ENCODE measurements around the gene SPC24. TPM values are rescaled to one million over a fixed set of nuclear protein-coding genes. Genes with fewer than 3 reads are reported as not detected.
A peak's percentile ranks its signal among the peaks of the same experiment; 100 is the strongest.
"Not testable (repeated sequence)": the region's sequence is repeated elsewhere in the genome, so short reads cannot be mapped to it uniquely, and the experiment has no call there.

The SPC24 gene
- total RNA-seq, 2 experiments from 2014 or later: 64.1 to 70.3 TPM

DNA sequence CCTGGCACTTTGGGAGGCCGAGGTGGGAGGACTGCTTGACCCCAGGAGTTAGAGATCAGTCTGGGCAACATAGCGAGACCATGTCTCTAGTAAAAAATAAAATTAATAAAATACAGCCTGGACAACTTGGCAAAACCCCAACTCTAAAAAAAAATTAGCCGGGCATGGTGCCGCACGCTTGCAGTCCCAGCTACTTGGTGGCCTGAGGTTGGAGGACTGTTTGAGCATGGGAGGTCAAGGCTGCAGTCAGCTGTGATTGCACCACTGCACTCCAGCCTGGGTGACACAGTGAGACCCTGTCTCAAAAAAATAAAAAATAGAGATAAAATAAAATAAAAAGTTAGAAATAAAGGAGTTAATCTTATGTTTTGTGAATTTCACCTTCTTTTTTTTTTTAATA lies 15.6 kb upstream of the SPC24 start:
- H3K36me3 Mint-ChIP-seq: no peaks in the 10 kb centered on the region
- POLR2A ChIA-PET: no interaction called here
- no peak overlapping the region for H3K4me3 Mint-ChIP-seq
- intact Hi-C loops (cut with micrococcal nuclease): no loop called here
- no peak for DNase-seq
- no peaks in the 10 kb centered on the region for H3K4me1 Mint-ChIP-seq (ENCODE audit: low read depth)
- CTCF ChIA-PET: interaction anchor here (0.7 kb wide), 1 partner anchor 123 kb away, joined by 3 read pairs; no protein-coding TSS in a partner anchor
- no peak overlapping the region for H3K27ac Mint-ChIP-seq
- H3K9me3 Mint-ChIP-seq: no peaks in the 10 kb centered on the region
- no peaks in the 10 kb centered on the region for H3K27me3 Mint-ChIP-seq

DNA sequence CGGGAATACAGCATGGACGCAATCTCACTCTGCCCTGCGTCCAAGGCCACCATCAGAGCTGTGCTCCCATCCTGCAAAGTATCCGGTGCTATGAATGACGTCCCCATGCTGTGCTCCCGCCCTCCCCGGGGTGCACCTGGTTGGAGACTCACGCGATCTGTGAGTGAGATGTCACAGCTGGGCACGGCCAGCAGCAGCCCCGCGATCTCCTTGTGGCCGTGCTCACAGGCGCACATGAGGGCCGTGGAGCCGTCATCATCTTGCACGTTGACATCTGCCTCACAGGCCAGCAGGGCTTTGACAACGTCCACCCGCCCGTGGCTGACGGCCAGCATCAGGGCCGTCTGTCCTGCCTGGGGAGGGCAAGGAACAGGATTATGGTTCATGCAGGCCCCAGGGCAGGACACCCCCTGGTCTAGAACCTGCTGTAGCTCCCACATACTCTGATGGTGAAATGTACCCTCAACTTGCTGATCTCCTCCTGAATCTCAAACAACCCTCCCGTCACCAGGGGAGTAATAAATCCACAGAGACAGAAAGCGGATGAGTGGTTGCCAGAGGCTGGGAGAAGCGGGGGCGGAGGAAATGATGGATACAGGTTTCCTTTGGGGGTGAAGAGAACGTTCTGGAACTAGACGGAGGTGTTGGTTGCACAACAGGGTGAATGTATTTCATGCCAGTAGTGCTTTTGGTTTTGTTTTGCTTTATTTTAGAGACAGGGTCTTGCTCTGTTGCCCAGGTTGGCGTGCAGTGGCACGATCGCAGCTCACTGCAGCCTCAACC lies 14.5 kb upstream of the SPC24 start:
- no peak overlapping the region for H3K27ac Mint-ChIP-seq
- CTCF ChIA-PET: interaction anchor here (0.5 kb wide), 1 partner anchor 74 kb away, joined by 3 read pairs; no protein-coding TSS in a partner anchor

GRCh38 chr19:11168568-11168967 lies 13.0 kb upstream of the SPC24 start:
- intact Hi-C loops (cut with micrococcal nuclease): no loop called here
- no peak overlapping the region for H3K4me3 Mint-ChIP-seq
- no peak overlapping the region for H3K27ac Mint-ChIP-seq
- H3K4me1 Mint-ChIP-seq (ENCODE audit: low read depth): no peaks in the 10 kb centered on the region
- H3K9me3 Mint-ChIP-seq: no peaks in the 10 kb centered on the region
- no peaks in the 10 kb centered on the region for H3K36me3 Mint-ChIP-seq
- POLR2A ChIA-PET: no interaction called here
- no peak for DNase-seq
- CTCF ChIA-PET: no interaction called here
- no peaks in the 10 kb centered on the region for H3K27me3 Mint-ChIP-seq

More for the DNA sequence above, 14.5 kb upstream of the SPC24 start:
- DNase-seq: no peak
- no peaks in the 10 kb centered on the region for H3K9me3 Mint-ChIP-seq
- no peaks in the 10 kb centered on the region for H3K4me1 Mint-ChIP-seq (ENCODE audit: low read depth)
- POLR2A ChIA-PET: no interaction called here
- H3K27me3 Mint-ChIP-seq: no peaks in the 10 kb centered on the region
- H3K36me3 Mint-ChIP-seq: no peaks in the 10 kb centered on the region
- no peak overlapping the region for H3K4me3 Mint-ChIP-seq
- intact Hi-C loops (cut with micrococcal nuclease): no loop called here

- H3K36me3 Mint-ChIP-seq: no peaks in the 10 kb centered on the region
- no peak overlapping the region for H3K27ac Mint-ChIP-seq
- intact Hi-C loops (cut with micrococcal nuclease): no loop called here
- no peaks in the 10 kb centered on the region for H3K9me3 Mint-ChIP-seq
- DNase-seq: no peak
- H3K4me1 Mint-ChIP-seq (ENCODE audit: low read depth): no peaks in the 10 kb centered on the region
- no peaks in the 10 kb centered on the region for H3K27me3 Mint-ChIP-seq
- POLR2A ChIA-PET: no interaction called here
- CTCF ChIA-PET: no interaction called here
- no peak overlapping the region for H3K4me3 Mint-ChIP-seq
Measured at GRCh38 chr19:11166281-11167142, 10.9 kb upstream of the SPC24 start.

DNA sequence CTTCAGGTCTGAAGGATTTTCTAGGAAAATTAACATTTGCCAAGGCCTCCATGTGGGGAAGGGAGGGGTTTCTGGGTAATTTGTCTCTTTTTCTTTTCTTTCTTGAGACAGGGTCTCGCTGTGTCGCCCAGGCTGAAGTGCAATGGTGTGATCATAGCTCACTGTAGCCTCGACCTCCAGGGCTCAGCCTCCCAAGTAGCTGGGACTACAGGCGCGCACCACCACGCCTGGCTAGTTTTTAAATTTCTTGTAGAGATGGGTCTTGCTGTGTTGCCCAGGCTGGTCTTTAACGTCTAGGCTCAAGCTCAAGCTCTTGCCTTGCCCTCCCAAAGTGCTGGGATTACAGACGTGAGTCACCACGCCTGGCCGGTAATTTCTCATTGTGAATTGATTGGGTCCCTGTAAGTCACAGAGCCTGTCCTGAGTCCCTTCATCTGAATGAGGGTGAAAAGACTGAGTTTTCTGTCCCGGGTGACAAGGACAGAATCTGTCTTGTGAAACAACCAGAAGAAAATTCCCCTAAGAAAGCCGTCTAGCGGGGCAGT lies 10.0 kb upstream of the SPC24 start:
- CTCF ChIA-PET: no interaction called here
- POLR2A ChIA-PET: no interaction called here
- Mint-ChIP-seq H3K27me3 (no peaks in the 10 kb centered on the region), H3K36me3 (no peaks in the 10 kb centered on the region), H3K4me3 (no peak overlapping the region), H3K4me1 (ENCODE audit: low read depth) (no peaks in the 10 kb centered on the region), H3K27ac (no peak overlapping the region), H3K9me3 (no peaks in the 10 kb centered on the region)
- no peak for DNase-seq
- intact Hi-C loops (cut with micrococcal nuclease): no loop called here

DNA sequence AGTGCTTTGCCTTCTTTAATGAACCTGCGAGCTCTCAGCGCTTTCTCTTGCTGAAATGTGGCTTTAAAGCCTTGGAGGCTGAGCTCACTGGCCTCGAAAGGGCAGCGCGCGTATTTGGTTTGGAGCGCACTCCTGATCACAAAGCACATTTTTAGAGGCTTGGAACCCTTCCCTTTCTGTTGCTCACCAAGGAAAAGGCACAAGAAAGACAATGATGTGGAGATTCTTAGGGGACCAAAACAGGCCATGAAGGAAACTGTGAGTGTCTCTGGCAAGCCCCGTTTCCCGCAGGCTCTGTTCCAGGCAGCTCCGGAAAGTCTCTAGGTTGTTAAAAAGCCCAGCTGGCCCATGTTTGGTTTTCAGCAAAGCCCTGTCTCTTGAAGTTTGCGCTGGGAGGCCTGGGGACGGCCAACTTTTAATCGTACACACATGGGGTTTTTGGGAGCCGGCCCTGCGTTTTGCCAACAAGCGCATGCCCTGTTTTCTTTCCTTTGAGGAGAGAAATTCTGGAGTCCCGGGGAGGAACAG lies 9.4 kb upstream of the SPC24 start:
- no peak for DNase-seq
- no peak overlapping the region for H3K4me3 Mint-ChIP-seq
- H3K4me1 Mint-ChIP-seq (ENCODE audit: low read depth): no peaks in the 10 kb centered on the region
- peaks cover 3% of the 10 kb centered on the region for H3K9me3 Mint-ChIP-seq
- ChIA-PET POLR2A (no interaction called here), CTCF (interaction anchor here (1.0 kb wide), 1 partner anchor 38 kb away, joined by 3 read pairs; no protein-coding TSS in a partner anchor)
- intact Hi-C loops (cut with micrococcal nuclease): no loop called here
- no peak overlapping the region for H3K27ac Mint-ChIP-seq
- no peaks in the 10 kb centered on the region for H3K36me3 Mint-ChIP-seq
- H3K27me3 Mint-ChIP-seq: no peaks in the 10 kb centered on the region

DNA sequence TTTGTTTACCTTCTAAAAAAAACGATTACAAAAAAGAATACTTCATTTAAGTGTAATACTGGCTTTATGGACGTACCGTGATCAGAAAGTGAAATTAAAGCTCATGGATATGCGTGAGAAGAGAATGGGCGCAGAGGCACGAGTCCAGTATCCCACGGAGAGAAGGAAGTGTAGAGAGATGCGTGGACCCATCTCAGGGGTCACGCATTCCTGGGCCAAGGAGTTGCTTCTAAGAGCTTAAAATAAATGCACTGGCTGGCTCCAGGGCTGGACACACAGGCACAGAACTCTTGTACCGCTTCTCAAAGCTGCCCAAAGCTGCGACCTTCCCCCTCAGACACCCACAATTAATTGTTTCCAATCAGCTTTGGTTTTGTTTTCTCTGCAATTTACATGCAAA lies 8.7 kb upstream of the SPC24 start:
- no peak overlapping the region for H3K4me3 Mint-ChIP-seq
- POLR2A ChIA-PET: no interaction called here
- no peak for DNase-seq
- intact Hi-C loops (cut with micrococcal nuclease): no loop called here
- CTCF ChIA-PET: interaction anchor here (1.0 kb wide), 1 partner anchor 38 kb away, joined by 3 read pairs; no protein-coding TSS in a partner anchor
- no peaks in the 10 kb centered on the region for H3K36me3 Mint-ChIP-seq
- peaks cover 4% of the 10 kb centered on the region for H3K9me3 Mint-ChIP-seq
- no peaks in the 10 kb centered on the region for H3K4me1 Mint-ChIP-seq (ENCODE audit: low read depth)
- H3K27ac Mint-ChIP-seq: no peak overlapping the region
- H3K27me3 Mint-ChIP-seq: no peaks in the 10 kb centered on the region

GRCh38 chr19:11160440-11160768 lies 4.8 kb upstream of the SPC24 start:
- DNase-seq; H3K27me3 Mint-ChIP-seq; H3K27ac Mint-ChIP-seq; H3K4me3 Mint-ChIP-seq; H3K36me3 Mint-ChIP-seq; intact Hi-C loops (cut with micrococcal nuclease); H3K9me3 Mint-ChIP-seq; H3K4me1 Mint-ChIP-seq (ENCODE audit: low read depth): not testable (repeated sequence)
- ChIA-PET POLR2A (interaction anchor here (0.6 kb wide), 1 partner anchor 12 kb away, joined by 3 read pairs; no protein-coding TSS in a partner anchor), CTCF (interaction anchor here (1.3 kb wide), 1 partner anchor 83 kb away, joined by 4 read pairs; no protein-coding TSS in a partner anchor)

- peaks cover 4% of the 10 kb centered on the region for H3K9me3 Mint-ChIP-seq
- POLR2A ChIA-PET: interaction anchor here (0.6 kb wide), 1 partner anchor 11 kb away, joined by 3 read pairs; no protein-coding TSS in a partner anchor
- DNase-seq: no peak
- peaks cover 2% of the 10 kb centered on the region for H3K4me1 Mint-ChIP-seq (ENCODE audit: low read depth)
- intact Hi-C loops (cut with micrococcal nuclease): loop anchor here (5.0 kb wide), 2 partner anchors 37 to 68 kb away; partner anchors contain the start of gene KANK2
- H3K27me3 Mint-ChIP-seq: no peaks in the 10 kb centered on the region
- no peak overlapping the region for H3K4me3 Mint-ChIP-seq
- H3K36me3 Mint-ChIP-seq: peaks cover under 1% of the 10 kb centered on the region
- CTCF ChIA-PET: interaction anchor here (1.3 kb wide), 1 partner anchor 83 kb away, joined by 4 read pairs; no protein-coding TSS in a partner anchor
- H3K27ac Mint-ChIP-seq: no peak overlapping the region
Measured at GRCh38 chr19:11159598-11160439, 4.2 kb upstream of the SPC24 start.

- no peaks in the 10 kb centered on the region for H3K27me3 Mint-ChIP-seq
- H3K9me3 Mint-ChIP-seq: no peaks in the 10 kb centered on the region
- peak overlapping the region; percentile 81 for H3K4me3 Mint-ChIP-seq
- intact Hi-C loops (cut with micrococcal nuclease): loop anchor here (1.0 to 5.0 kb wide), 3 partner anchors 16 to 62 kb away; partner anchors contain the start of gene KANK2
- H3K4me1 Mint-ChIP-seq (ENCODE audit: low read depth): peaks cover 11% of the 10 kb centered on the region
- ChIA-PET CTCF (interaction anchor here (0.6 to 2.0 kb wide), 4 partner anchors 17 to 1480 kb away, joined by 3 to 5 read pairs (median 4); no protein-coding TSS in a partner anchor), POLR2A (interaction anchor here (0.5 to 0.9 kb wide), 3 partner anchors 199 to 1479 kb away, joined by 3 to 4 read pairs (median 4); no protein-coding TSS in a partner anchor)
- H3K36me3 Mint-ChIP-seq: peaks cover 14% of the 10 kb centered on the region
- DNase-seq: no peak
- peak overlapping the region; percentile 24 for H3K27ac Mint-ChIP-seq
Measured at GRCh38 chr19:11154683-11155047, 917 bp downstream of the SPC24 start.

DNA sequence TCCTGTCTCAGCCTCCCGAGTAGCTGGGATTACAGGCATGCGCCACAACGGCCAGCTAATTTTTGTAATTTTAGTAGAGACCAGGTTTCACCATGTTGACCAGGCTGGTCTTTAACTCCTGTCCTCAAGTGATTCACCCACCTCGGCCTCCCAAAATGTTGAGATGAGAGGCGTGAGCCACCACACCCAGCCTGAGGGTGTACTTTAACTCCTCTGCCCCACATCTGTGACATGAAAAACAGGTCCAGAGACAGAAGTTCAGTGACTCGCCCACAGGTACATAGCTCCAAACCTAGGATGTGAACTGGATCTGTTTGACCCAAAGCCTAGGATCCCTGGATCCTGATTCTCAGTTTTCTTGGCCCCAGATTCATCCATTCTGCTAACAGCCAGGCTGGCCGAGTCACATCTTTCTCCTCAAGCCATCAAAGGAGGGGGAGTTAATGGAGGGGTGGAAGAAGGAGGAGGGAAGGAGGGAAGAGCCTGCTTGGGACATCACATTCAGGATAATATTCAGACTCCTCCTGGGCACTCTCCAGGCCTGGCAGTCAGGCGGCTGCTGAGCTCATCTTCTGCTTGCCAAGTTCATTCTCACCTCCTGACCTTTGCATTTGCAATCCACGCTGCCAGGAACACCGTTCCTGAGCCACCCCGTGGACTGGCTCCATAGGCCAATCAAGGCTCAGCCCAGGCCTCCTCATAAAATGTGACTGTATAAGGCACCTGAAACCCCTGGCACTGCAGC lies 3.1 kb downstream of the SPC24 start:
- Mint-ChIP-seq H3K36me3 (peaks cover 22% of the 10 kb centered on the region), H3K27ac (no peak overlapping the region), H3K4me3 (no peak overlapping the region), H3K27me3 (no peaks in the 10 kb centered on the region), H3K4me1 (ENCODE audit: low read depth) (peaks cover 11% of the 10 kb centered on the region), H3K9me3 (no peaks in the 10 kb centered on the region)
- no peak for DNase-seq
- intact Hi-C loops (cut with micrococcal nuclease): no loop called here
- CTCF ChIA-PET: interaction anchor here (0.8 to 2.2 kb wide), 2 partner anchors 15 to 27 kb away, joined by 3 to 5 read pairs; no protein-coding TSS in a partner anchor
- POLR2A ChIA-PET: no interaction called here

All from activated CD4-positive, alpha-beta memory T cell treated with anti-CD3 and anti-CD28 coated beads for 36 hours (primary cell).